Mononuclear cell (primary cell): ENCODE results near the gene ZNF10. TPM values are rescaled to one million over a fixed set of nuclear protein-coding genes. Genes with fewer than 3 reads are reported as not detected.

ENCODE experiments used
- total RNA-seq: library from RNA; depleted of rRNA; stranded (reverse); fragments of >200 nt; gene quantifications from one replicate; pipeline ENCODE4 v1.2.3, GENCODE V29; 2012

The ZNF10 gene
- total RNA-seq, 1 donor: 24.0 TPM

Other genes starting within 250 kb of the ZNF10 start
- 51.2 TPM for gene CHFR, start 243.0 kb upstream of the ZNF10 start, total RNA-seq
- 2.5 TPM for gene ZNF605, start 174.3 kb upstream of the ZNF10 start, total RNA-seq
- gene ZNF26, start 144.3 kb upstream of the ZNF10 start, total RNA-seq: 42.8 TPM
- 26.0 TPM for gene ZNF84, start 93.1 kb upstream of the ZNF10 start, total RNA-seq
- 23.6 TPM for gene ZNF140, start 49.7 kb upstream of the ZNF10 start, total RNA-seq
- 2.5 TPM for gene ZNF891, start 353 bp upstream of the ZNF10 start, total RNA-seq
- 23.9 TPM for gene ZNF268, start 50.9 kb downstream of the ZNF10 start, total RNA-seq
- gene ANHX, start 105.2 kb downstream of the ZNF10 start, total RNA-seq: not detected